Esophagus muscularis mucosa (tissue), 4 donors: ENCODE results near the gene PCGF1. TPM values are rescaled to one million over a fixed set of nuclear protein-coding genes. Genes with fewer than 3 reads are reported as not detected.

Experiments used
- DNase-seq: peaks from one replicate; pipeline ENCODE4 v3.0.0-alpha.2; 2017; ENCODE audit errors: extremely low spot score
- H3K27ac ChIP-seq, 4 donors: fragments of 200-600 bp; sonication (generic); replicated peaks in 1 of 4; 1 replicate in 3 of 4; 2 replicates in 1 of 4; pipeline ENCODE4 v1.5.1; 2016 to 2019; ENCODE audit warnings: mild to moderate bottlenecking in 1 of 4
- H3K27me3 ChIP-seq, 4 donors: fragments of 200-600 bp; sonication (generic); one replicate each; pipeline versions ENCODE4 v1.5.1 to v1.6.0; 2016 to 2019
- H3K36me3 ChIP-seq, 4 donors: fragments of 200-600 bp; sonication (generic); one replicate each; pipeline ENCODE4 v1.5.1; 2016 to 2019
- H3K4me1 ChIP-seq, 4 donors: fragments of 200-600 bp; sonication (generic); one replicate each; pipeline ENCODE4 v1.5.1; 2016 to 2019
- H3K4me3 ChIP-seq, 4 donors: fragments of 200-600 bp; sonication (generic); 1 replicate in 2 of 4; 2 replicates in 2 of 4; pipeline ENCODE4 v1.5.1; 2016 to 2019; ENCODE audit warnings: mild to moderate bottlenecking in 4 of 4, moderate library complexity in 1 of 4
- H3K9me3 ChIP-seq, 4 donors: fragments of 200-600 bp; sonication (generic); 1 replicate in 3 of 4; 2 replicates in 1 of 4; pipeline ENCODE4 v1.5.1; 2016 to 2019
- CTCF ChIP-seq, 3 experiments: fragments of 200-600 bp in 2 of 3; fragments of 450-650 bp in 1 of 3; sonication (generic) in 2 of 3; IDR thresholded peaks; one replicate each; pipeline ENCODE4 v1.5.1; 2017 to 2019; ENCODE audit warnings: antibody characterized with exemption in 3 of 3, mild to moderate bottlenecking in 2 of 3, moderate library complexity in 1 of 3
- EP300 ChIP-seq: sonication (generic); formaldehyde crosslinking; IDR thresholded peaks from one replicate; pipeline ENCODE4 v1.6.1; 2017; ENCODE audit warnings: antibody characterized with exemption
- POLR2A ChIP-seq: fragments of 450-650 bp; IDR thresholded peaks from one replicate; pipeline ENCODE4 v1.6.1; 2017; ENCODE audit warnings: antibody characterized with exemption, moderate library complexity, mild to moderate bottlenecking, low read depth
- POLR2AphosphoS5 ChIP-seq, 2 donors: sonication (generic); formaldehyde crosslinking; IDR thresholded peaks; one replicate each; pipeline ENCODE4 v1.6.1; 2017; ENCODE audit warnings: antibody characterized with exemption in 2 of 2
- WGBS: methylation state at CpG from one replicate; pipeline ENCODE4 v1.1.5; 2018; 5-methylcytosine and 5-hydroxymethylcytosine counted together
- intact Hi-C: fragments of 100-400 bp; cut with DNase I; formaldehyde crosslinking; loops from one replicate; pipeline ENCODE4 v1.15.1; 2023
- total RNA-seq, 4 donors: library from RNA; depleted of rRNA; stranded (reverse); fragments of >200 nt; gene quantifications; one replicate each; pipeline versions ENCODE4 v1.1.0 to v1.2.1, GENCODE V29; 2016

Gene PCGF1
- total RNA-seq, 4 donors from 2014 or later, result 11.3 to 14.1 (median 12.7) TPM

GRCh38 chr2:74502720-74503505 is 4.6 kb downstream of the PCGF1 start:
- TF ChIP-seq EP300 (no peak), POLR2AphosphoS5 (IDR thresholded peaks at IDR 0.05) (peak; percentile 74 to 77), POLR2A (peak; percentile 32), CTCF (IDR thresholded peaks at IDR 0.05) (peak in 1 of 3 experiments; percentile 19)
- H3K27ac ChIP-seq, result peak overlapping the region; percentile 58 to 77 (median 72)
- intact Hi-C loops, result loop anchor here (2.0 kb wide), 1 partner anchor 26 kb away; the partner anchor contains the start of genes AUP1 and HTRA2
- H3K9me3 ChIP-seq, result no peaks in the 10 kb centered on the region
- H3K4me3 ChIP-seq, result peak overlapping the region; percentile 52 to 66 (median 56)
- H3K36me3 ChIP-seq, result peaks cover 0 to 21% (median 18%) of the 10 kb centered on the region in 4 donors
- peak; percentile 96 for DNase-seq
- peaks cover 0 to 81% (median 44%) of the 10 kb centered on the region in 4 donors for H3K27me3 ChIP-seq
- 29% methylated on average over 11 of the region's 67 CpGs for WGBS
- peaks cover 52 to 74% (median 68%) of the 10 kb centered on the region in 4 donors for H3K4me1 ChIP-seq

GRCh38 chr2:74502147-74502719 is 5.3 kb downstream of the PCGF1 start:
- peak overlapping the region; percentile 52 to 66 (median 56) for H3K4me3 ChIP-seq
- intact Hi-C loops, result loop anchor here (2.0 kb wide), 1 partner anchor 27 kb away; the partner anchor contains the start of genes AUP1 and HTRA2
- no peaks in the 10 kb centered on the region for H3K9me3 ChIP-seq
- H3K4me1 ChIP-seq, result peaks cover 57 to 78% (median 73%) of the 10 kb centered on the region in 4 donors
- DNase-seq, result no peak
- 32% methylated on average over 31 of the region's 32 CpGs for whole genome bisulfite sequencing
- H3K27me3 ChIP-seq, result peaks cover 0 to 87% (median 50%) of the 10 kb centered on the region in 4 donors
- TF ChIP-seq CTCF (IDR thresholded peaks at IDR 0.05) (no peak), POLR2A (no peak), EP300 (no peak), POLR2AphosphoS5 (IDR thresholded peaks at IDR 0.05) (no peak)
- peak overlapping the region; percentile 58 to 77 (median 72) for H3K27ac ChIP-seq
- H3K36me3 ChIP-seq, result peaks cover 0 to 21% (median 18%) of the 10 kb centered on the region in 4 donors

GRCh38 chr2:74501335-74502071 is 6.0 kb downstream of the PCGF1 start:
- peaks cover 0 to 93% (median 51%) of the 10 kb centered on the region in 4 donors for H3K27me3 ChIP-seq
- intact Hi-C loops, result loop anchor here (2.0 kb wide), 1 partner anchor 27 kb away; the partner anchor contains the start of genes AUP1 and HTRA2
- no peak for TF ChIP-seq CTCF (IDR thresholded peaks at IDR 0.05)
- no peak for TF ChIP-seq POLR2A
- TF ChIP-seq EP300, result no peak
- no peak for TF ChIP-seq POLR2AphosphoS5 (IDR thresholded peaks at IDR 0.05)
- WGBS, result 79% methylated on average over 18 of the region's 18 CpGs
- peaks cover 55 to 72% (median 67%) of the 10 kb centered on the region in 4 donors for H3K4me1 ChIP-seq
- H3K4me3 ChIP-seq, result peak overlapping the region in 1 of 4 donors; percentile 56
- H3K36me3 ChIP-seq, result peaks cover 0 to 21% (median 18%) of the 10 kb centered on the region in 4 donors
- no peaks in the 10 kb centered on the region for H3K9me3 ChIP-seq
- DNase-seq, result no peak
- no peak overlapping the region for H3K27ac ChIP-seq

GRCh38 chr2:74500578-74500946 is 6.9 kb downstream of the PCGF1 start:
- Histone ChIP-seq H3K27ac (no peak overlapping the region), H3K4me3 (no peak overlapping the region), H3K9me3 (no peaks in the 10 kb centered on the region), H3K27me3 (peaks cover 0 to 85% (median 51%) of the 10 kb centered on the region in 4 donors), H3K36me3 (peaks cover 0 to 13% (median 11%) of the 10 kb centered on the region in 4 donors), H3K4me1 (peaks cover 46 to 63% (median 58%) of the 10 kb centered on the region in 4 donors)
- no peak for DNase-seq
- intact Hi-C loops, result no loop called here
- TF ChIP-seq EP300 (no peak), POLR2A (no peak)
